ENCODE results near the gene FUZ.
A peak's percentile ranks its signal among the peaks of the same experiment; 100 is the strongest.

The FUZ gene

DNA sequence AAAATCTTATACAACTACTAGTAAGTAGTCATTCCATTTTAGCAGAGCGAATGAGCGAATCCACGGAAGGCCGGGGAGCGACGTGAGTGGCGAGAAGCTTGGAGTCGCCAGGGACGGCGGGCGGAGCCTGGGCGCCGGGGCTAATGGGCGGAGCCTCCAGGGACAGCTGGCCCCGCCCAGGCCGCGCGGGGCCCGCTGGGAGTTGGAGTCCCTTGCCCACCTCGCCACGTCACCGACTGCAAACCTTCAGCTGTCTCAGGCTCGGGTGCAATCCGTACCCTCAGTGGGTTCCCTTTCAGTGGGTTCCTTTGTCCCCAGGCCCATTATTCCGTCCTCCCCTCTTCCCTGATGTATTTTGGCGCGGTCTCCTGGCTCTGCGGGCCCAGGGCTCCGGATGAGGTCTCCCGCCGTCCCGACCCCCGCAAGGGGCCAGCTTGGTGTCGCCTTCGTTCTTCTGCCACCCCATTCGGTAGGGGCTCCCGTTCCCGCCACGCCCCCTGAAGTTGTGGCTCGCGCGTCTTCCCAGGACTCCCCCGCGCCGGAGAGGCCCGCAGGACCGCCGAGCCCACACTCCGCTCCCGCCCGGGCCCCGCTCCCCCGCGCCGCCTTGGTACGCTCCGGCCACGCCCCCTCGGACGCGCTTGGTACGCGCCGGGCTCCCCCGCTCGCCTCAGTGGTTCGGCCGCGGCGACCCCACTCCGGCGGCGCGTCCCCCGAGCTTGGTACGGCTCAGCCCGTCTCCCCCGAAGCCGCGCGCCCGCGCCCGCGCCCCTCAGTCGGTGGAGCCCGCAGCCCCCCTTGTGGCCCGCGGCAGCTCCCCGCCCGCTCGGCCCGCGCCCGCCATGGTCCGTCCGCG lies 37.6 kb upstream of the FUZ start, which contains the start of gene PTOV1:
TSS of gene PTOV1 (plus strand) at position 673 of the 856 bp plus-strand sequence.
- DNase-seq: peak; percentile 91

DNA sequence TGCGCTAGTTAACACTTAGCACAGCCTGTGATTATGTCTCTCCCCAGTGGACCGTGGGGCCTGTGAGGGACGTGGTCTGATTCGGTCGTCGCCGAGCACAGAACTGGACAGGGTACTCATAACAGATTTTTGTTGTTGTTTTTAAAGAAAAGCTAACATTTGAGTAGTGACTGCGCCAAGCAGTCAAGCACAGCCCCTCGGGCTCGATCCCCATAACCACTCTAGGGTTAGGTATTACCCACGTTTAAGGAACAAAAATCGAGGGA lies 37.1 kb upstream of the FUZ start:
- DNase-seq: no peak

DNA sequence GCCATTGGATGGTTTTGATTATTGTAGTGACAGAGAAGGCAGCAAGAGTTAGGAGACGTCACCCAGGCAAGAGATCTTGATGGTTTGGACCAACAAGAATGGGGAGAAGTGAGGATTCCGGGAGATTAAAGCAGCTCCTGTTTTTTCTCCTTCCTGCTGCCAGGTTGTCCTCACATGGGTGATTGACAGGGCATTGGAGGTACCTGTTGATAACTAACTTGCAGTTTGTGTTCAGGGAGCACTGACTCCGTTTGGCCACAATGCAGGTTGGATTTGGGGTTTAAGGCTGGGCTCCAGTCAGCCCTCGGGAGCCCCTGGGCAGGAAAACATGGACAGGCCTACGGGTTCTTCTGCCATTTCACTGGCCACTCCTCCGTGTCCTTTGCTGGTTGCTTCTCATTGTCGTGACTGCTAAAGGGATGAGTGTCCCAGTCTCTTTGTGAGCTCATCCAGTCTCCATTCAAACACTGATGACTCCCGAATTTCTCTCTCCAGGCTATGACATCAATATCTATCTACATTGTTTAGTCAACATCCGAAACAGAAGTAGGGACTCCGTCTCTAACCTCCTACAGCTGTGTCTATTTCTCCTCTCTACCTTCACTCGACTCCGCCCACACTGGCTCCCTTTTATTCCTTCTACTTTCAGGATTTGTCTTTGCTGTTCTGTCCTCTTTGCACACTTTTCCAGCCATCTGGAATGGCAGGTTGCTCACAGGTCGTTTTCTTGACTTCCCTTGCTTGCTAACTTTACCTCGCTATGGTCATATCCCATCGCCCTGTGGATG lies 36.5 kb upstream of the FUZ start:
- DNase-seq: no peak

DNA sequence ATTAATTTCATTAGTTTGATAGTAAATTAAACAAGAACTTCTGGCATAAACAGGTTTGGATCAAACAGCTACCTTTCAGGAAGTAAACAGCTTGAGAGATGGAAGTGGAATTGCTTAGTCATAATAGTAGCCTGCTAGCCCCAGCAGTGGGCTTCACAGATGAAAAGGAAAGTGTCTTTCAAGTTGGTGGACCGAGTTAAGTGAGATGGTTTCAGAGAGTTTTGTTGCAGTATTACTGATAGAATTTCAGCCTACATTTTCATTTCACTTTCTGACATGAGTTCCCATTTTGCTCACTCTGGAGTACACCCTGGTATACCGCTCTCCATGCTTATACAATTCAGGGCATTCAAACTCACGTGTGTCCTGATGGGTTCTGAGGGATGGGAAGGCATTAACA lies 35.8 kb upstream of the FUZ start:
- DNase-seq: no peak

DNA sequence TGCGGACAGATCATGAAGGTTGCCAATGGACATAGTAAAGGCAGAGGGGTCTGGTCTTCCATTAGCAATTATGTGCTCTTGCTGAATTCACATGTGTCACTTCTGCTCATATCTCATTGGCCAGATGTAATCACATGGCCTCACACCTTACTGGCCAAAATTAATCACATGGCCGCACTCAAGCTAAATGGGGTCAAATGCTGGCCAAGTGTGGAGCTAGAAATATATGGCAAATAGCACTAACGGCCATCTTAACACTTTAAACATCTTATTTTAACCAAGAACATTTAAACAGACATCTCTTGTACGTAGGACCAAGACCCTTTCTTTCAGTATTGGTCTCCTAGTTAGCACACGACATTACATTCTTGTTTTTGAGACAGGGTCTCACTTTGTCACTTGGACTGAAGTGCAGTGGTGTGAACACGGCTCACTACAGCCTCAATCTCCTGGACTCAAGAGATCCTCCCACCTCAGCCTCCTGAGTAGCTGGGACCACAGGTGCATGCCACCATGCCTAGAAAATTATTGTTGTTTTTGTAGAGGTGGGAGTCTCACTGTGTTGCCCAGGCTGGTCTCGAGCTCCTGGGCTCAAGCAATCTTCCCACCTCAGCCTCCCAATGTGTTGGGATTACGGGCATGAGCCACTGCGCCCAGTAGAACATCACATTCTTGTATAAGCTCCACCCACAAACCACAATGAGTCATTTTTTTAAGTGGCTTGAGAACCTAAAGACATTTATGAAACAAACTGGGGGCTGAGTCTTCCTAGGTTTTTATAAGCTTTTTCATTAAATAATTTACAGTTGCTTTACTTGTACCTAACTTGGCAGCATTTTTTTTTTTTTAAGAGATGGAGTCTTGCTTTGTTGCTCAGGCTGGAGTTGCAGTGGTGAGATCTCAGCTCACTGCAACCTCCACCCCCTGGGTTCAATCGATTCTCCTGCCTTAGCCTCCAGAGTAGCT lies 34.9 kb upstream of the FUZ start:
- peak; percentile 54 for DNase-seq

DNA sequence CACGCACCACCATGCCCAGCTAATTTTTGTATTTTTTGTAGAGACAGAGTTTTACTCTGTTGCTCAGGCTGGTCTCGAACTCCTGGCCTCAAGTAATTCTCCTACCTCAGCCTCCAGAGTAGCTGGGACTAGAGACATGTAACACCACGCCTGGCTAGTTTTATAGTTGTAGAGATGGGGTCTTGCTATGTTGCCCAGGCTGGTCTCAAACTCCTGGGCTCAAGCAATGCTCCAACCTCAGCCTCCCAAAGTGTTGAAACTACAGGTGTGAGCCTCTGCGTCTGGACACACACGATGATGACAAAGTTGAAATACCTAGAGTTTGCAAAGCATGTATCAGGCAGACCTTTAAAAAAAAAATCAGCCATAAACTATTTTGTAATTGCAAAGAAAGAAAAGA lies 33.3 kb upstream of the FUZ start:
- DNase-seq: no peak

DNA sequence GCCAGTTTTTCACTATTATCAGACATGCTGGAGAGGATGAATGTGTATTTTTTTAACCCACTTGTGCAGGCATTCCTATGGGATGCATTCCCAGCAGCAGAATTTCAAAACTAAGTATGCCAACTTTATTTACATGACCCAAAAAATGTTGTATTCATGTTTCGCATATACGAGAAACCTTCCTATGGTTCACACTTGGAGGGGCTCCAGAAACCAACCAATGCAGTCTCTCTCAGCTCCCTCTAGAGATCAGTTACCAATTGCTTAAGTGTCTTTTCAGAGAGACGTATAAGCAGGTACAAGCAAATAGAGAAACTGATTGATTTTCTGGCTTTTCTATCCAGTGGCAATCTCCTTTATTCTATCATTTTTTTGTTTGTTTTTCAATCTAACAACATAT lies 32.3 kb upstream of the FUZ start:
- no peak for DNase-seq

DNA sequence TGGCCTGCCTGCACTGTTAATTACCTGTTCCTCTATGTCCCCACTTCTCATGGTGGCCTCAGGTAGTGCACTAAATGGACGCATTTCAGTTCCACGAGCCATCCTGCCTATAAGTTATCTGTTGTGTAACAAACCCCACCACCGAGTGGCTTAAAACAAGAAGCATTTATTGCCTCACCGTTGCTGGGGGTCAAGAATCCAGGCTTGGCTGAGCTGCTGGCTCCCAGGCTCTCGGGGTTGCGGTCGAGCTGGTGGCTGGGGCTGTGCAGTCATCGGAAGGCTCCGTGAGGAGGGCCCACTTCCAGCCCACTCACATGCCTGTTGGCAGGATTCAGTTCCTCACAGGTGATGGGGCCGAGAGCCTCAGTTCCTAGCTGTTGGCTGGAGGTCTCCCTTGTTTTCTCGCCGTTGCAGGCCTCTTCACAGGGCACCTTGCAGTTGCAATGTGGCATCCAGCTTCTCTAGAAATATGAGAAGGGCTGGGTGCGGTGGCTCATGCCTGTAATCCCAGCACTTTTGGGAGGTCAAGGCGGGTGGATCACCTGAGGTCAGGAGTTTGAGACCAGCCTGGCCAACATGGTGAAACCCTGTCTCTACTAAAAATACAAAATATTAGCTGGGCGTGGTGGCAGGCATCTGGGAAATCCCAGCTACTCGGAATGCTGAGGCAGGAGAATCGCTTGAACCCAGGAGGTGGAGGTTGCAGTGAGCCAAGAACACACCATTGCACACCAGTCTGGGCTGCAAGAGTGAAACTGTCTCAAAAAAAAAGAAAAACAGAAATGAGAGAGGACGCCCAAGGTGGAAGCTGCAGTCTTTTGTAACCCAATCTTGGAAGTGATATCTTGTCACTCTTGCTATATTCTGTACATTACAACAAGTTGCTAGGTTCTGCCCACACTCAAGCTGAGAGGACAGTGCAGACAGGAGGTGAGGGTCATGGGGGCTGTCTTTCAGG lies 31.3 kb upstream of the FUZ start:
- DNase-seq: no peak

DNA sequence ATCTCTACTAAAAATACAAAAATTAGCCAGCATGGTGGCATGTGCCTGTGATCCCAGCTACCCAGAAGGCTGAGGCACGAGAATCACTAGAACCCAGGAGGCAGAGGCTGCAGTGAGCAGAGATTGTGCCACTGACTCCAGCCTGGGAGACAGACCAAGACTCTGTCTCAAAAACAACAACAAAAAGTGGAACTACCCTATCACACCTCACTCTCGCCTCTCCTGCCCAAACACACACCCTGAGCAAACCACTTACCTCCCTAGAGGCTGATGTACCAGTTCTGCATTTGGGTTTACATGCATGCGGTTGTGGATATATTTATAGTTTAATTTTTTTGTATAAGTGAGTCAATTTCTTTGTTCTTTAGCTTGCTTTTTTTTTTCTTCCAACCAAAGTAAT lies 30.2 kb upstream of the FUZ start:
- no peak for DNase-seq

DNA sequence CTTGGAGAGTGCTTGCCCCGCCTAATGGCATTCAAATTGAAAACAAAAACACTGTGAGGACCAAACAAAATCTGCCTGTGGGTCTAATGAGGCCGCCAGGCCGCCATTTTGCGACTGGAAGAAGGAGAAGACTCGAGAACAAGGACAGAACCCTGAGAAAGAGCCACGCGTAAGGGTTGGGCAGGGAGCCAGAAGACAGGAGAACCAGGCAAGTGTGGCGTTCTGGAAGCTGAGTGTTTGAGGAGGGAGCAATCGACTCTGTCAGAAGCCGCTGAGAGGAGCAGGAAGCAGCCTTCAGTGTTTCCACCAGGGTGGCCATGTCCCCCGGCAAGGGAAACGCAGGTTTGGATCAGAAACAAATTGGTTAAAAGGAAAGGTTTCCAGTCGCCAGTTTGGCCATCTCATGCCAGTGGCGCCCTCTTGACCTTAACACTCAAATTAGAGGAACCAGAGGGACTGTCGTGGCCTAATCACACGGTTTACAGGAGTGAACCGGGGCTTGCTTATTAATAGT lies 27.7 kb upstream of the FUZ start:
- DNase-seq: no peak

DNA sequence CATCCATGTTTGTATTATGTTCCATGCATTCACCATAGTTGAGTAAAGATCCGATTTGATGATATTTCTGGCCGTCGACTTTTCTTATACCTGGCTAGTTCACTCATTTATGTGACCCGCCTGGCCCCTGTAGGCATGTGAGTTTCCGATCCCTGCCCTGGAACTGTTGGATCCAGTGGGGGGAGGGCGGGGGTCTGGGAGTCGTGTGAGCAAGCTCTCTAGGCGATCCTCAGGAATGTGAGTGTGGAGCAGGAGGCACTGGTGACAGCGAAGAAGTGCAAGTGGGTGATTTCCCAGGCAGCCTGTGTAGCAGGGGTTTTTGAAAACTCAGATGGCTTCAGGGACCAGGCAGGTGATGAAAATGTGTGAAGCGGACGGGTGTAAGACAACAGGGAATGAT lies 27.2 kb upstream of the FUZ start:
- DNase-seq: no peak

DNA sequence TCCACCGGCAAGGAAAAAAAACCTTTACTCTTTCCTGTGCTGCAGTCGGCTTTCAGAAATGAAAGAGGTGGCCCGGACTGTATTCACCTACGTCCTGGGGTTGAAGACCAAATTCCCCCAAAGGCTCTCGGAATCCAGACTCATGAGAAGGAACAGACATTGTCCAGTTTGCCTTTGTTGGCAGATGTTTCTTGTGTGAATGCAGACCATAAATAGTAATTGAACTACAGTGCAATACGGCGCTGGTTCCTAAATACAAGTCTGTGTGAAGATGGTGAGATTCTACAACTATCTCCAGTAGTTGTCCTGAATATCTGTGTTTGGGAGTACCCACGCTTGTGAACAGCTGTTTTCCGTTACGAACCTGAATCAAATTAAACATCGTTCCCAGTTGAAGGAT lies 26.6 kb upstream of the FUZ start:
- DNase-seq: no peak

DNA sequence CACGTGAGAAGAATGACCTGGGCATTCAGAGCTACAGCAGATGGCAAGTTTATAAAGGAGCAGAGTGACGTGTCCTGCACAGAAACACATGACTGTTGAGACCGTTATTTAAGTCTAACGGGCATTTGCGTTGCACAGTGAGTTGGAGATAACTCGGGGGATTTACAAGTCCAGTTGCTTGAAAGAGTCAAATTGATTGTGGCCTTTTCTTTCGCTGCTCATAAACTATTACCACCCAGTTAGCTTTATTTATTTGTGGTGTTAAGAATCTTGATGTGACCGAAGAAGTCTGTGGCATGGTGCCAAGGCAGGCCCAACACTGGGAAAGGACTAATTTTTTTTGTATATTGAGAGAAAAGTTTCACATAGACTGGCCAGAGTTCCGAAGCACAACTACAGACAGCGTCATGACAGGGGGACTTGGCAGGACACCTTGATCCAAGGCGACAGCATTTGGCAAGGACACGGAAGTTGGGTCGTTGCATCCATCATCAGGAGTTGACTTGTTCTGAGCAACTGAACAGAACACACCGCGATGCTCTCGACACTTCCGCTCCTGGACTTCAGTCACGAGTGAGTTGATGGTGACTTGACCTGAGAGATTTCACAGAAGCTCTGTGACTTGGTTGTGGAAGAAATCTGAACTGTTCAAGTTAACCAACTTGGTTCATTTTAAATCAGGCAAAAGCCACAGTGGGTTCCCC lies 25.9 kb upstream of the FUZ start:
- no peak for DNase-seq

DNA sequence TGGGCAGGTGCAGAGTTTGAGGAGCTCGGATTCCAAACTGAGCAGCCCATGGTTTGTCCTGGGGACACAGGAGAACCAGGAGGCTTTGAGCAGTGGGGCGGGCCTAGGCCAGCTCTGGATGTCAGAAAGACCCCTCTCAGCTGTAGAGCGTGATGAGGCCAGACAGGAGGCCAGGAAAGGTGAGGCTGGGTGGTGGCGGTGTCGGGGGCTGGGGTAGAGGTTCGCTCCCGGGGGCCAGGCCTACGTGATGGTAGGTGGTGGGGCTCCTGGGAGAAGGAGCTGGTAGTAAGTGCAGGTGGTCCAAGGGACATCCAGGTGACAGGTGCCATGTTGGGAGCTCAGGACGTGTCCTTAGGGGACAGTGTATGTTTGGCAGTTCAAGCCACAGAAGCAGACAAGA lies 24.3 kb upstream of the FUZ start:
- DNase-seq: no peak

DNA sequence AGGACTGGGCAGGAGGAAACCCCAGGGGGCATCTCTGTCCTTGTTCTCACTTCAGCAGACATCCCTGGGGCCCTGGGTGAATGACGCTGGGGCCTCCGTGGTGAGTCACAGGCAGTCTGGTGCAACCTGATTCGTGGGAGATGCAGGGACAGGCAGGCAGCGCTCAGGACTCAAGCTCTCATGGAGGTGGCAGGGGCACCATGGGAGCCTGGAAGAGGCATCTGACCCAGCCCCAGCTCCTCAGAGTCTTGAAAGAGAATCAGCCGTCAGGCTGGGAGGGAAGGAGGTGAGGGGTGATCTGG lies 23.9 kb upstream of the FUZ start:
- no peak for DNase-seq

DNA sequence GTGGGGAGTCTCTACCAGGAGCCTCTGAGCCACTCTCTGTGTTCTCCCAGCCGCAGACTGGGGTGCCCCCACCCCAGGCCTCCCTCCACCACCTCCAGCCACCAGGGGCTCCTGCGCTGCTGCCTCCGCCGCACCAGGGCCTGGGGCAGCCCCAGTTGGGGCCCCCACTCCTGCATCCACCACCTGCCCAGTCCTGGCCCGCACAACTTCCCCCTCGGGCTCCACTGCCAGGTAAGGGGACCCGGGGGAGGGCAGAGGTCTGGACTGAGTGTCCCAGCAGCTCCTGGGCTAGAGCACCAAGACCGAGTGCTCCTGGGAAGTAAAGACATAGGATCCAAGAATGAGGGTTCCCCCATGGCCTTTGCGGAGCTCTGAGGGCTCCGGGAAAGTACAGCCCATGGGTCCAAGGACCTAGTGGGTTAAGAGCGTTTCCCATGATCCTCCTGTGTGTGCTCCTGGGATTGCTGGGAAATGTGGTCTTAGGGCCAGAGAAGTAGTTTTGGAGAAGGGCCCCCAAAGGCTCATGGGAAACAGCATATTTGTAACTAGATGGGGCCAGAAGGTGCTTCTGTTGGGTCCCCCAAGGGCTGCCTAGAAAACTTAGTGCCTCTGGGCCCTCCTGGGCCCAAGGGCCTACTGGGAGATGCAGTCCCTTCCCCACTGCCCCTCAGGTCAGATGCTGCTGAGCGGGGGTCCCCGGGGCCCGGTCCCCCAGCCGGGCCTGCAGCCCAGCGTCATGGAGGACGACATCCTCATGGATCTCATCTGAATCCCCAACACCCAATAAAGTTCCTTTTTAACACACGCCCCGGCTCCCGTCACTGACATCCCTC lies 23.3 kb upstream of the FUZ start:
- no peak for DNase-seq

DNA sequence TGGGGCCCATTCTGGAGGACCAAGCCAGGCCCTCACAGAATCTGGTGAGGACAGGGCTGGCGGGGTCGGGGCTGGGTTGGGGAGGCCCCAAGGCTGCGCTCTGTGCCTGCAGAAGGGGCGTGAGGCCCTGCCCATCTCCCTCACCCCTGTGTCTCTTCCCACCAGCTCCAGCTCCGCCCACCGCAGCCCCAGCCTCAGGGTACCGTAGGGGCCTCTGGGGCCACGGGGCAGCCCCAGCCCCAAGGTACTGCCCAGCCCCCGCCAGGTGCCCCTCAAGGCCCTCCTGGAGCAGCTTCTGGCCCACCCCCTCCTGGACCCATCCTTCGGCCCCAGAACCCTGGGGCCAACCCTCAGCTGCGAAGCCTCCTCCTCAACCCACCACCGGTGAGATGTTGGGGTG lies 22.5 kb upstream of the FUZ start:
- no peak for DNase-seq

DNA sequence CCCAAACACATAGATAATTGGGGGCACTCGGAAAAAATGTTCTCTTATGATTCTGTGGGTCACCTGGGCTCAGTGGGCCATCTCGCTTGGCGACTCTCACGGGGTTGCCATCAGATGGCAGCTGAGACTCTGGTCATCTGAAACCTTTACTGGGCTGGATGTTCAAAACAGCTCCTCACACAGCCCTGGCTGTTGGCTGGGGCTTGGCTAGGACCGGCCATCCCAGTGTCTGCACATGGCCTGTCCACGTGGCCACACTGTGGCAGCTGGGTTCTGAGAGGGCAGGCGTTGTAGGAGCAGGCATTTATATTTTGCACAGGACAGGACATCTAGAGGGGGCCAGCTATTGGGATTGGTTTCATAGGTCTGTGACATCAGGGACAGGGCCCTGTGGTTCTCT lies 20.5 kb upstream of the FUZ start:
- no peak for DNase-seq

DNA sequence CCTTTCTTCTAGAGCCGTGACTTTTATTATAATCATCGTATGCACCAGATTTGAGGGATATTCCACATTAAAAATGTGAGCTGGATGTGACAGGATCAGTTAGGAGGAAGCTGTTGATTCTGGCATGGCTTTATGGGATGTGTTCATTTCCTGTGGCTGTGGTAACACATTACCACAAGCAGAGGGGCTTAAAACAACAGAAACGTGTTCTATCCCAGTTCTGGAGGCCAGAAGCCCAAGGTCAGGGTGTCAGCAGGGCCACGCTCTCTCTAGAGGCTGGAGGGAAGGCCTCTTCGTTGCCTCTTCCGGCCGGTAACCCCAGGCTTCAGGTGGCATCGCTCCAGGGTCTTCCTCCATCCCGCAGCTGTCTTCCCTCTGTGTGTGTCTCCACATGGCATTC lies 19.5 kb upstream of the FUZ start:
- DNase-seq: no peak

DNA sequence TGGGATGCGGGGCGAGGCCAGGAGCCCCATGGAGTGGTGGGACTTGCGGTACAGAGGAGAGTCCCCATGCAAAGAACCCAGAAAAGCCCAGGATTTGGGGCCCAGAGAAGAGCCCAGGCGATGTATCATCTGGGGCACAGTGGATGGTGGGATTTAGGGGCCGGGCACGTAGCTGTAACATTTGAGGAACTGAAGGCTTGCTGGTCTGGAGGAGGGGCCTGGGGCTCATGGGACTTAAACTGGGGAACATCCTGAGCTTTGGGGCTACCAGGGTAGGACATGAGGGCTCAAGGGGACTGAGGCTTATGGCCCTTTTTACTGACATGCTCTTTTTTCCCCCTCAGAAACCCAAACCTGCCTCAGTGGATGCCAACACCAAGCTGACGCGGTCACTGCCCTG lies 18.5 kb upstream of the FUZ start:
- no peak for DNase-seq

DNA sequence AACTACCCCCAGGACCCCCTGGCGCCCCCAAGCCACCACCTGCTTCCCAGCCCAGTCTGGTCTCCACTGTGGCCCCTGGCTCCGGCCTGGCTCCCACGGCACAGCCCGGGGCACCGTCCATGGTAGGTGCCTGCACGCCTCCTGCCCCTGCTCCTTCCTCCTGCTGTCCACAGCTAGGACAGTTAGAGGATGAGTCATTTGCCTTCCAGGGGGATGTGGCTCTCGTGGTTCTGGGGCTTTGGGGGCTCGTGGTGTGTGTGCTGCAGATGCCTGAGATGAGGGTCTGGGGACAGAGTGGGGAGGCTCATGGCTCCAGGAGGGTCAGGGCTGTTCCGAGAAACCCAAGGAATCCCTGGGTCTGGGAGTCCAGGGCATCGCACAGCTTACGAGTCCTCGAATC lies 17.7 kb upstream of the FUZ start:
- no peak for DNase-seq

Measured in CD4-positive, alpha-beta T cell treated with Interleukin-12 subunit alpha and Interleukin-12 subunit beta, for 1 hour (primary cell).